K562 (cell line): ENCODE results near the gene MTO1. TPM values are rescaled to one million over a fixed set of nuclear protein-coding genes. Genes with fewer than 3 reads are reported as not detected.

Experiments
- CBX1 ChIP-seq: sonication (generic); IDR thresholded peaks from 2 replicates; pipeline ENCODE4 v1.6.1; 2016; ENCODE audit warnings: antibody characterized with exemption, low read depth, mild to moderate bottlenecking
- FOXP4 ChIP-seq: sonication (generic); formaldehyde crosslinking; IDR thresholded peaks from 2 replicates; pipeline ENCODE4 v1.8.0; 2022; ENCODE audit warnings: mild to moderate bottlenecking, missing genetic modification reagents, borderline replicate concordance
- GTF2F1 ChIP-seq: IDR thresholded peaks from 2 replicates; pipeline ENCODE4 v1.6.1; 2011; ENCODE audit warnings: low read depth, low read length, improper control_type of control experiment
- NCOA2 ChIP-seq, 2 experiments: fragments of 450-650 bp; IDR thresholded peaks; 2 replicates each; pipeline ENCODE4 v1.6.1; 2018; ENCODE audit warnings: mild to moderate bottlenecking in 2 of 2, moderate library complexity in 1 of 2; ENCODE audit not compliant: partially characterized antibody in 2 of 2
- NFATC3 ChIP-seq: fragments of 450-650 bp; IDR thresholded peaks from 2 replicates; pipeline ENCODE4 v1.6.1; 2017; ENCODE audit warnings: mild to moderate bottlenecking
- RAD21 ChIP-seq, 2 experiments: fragments of 250-450 bp in 1 of 2; fragments of 450-650 bp in 1 of 2; sonication (Bioruptor Pico) in 1 of 2; formaldehyde crosslinking in 1 of 2; IDR thresholded peaks in 1 of 2; conservative IDR thresholded peaks in 1 of 2; 2 replicates each; pipeline versions ENCODE4 v1.4.0 to v1.8.0; 2020 to 2022; ENCODE audit warnings: mild to moderate bottlenecking in 2 of 2, moderate library complexity in 1 of 2
- SIX5 ChIP-seq, 2 experiments: IDR thresholded peaks; 2 replicates each; pipeline ENCODE4 v1.6.1; 2011; ENCODE audit warnings: low read length in 2 of 2, borderline replicate concordance in 1 of 2, low read depth in 1 of 2, mild to moderate bottlenecking in 1 of 2, moderate library complexity in 1 of 2; ENCODE audit not compliant: insufficient read depth in 1 of 2
- TAL1 ChIP-seq: fragments of 450-650 bp; IDR thresholded peaks from 2 replicates; pipeline ENCODE4 v1.6.1; 2016; ENCODE audit warnings: mild to moderate bottlenecking
- TRIM24 ChIP-seq, 2 experiments: fragments of 450-650 bp; IDR thresholded peaks; 2 replicates each; pipeline ENCODE4 v1.6.1; 2016
- ZBTB43 ChIP-seq: sonication (generic); formaldehyde crosslinking; IDR thresholded peaks from 2 replicates; pipeline ENCODE4 v1.8.0; 2023; ENCODE audit warnings: mild to moderate bottlenecking, missing genetic modification reagents
- ZFPM2 ChIP-seq: fragments of 250-450 bp; sonication (Bioruptor Pico); IDR thresholded peaks from 2 replicates; pipeline ENCODE4 v1.5.1; 2022; ENCODE audit warnings: mild to moderate bottlenecking
- ZNF23 ChIP-seq: fragments of 250-450 bp; sonication (Bioruptor Pico); IDR thresholded peaks from 2 replicates; pipeline ENCODE4 v1.4.0; 2020; ENCODE audit warnings: mild to moderate bottlenecking
- ZNF232 ChIP-seq: sonication (generic); formaldehyde crosslinking; IDR thresholded peaks from 2 replicates; pipeline ENCODE4 v1.8.0; 2022; ENCODE audit warnings: mild to moderate bottlenecking, missing genetic modification reagents
- ZNF24 ChIP-seq: fragments of 450-650 bp; IDR thresholded peaks from 2 replicates; pipeline ENCODE4 v1.6.1; 2016
- polyA plus RNA-seq, 8 experiments: library from polyadenylated mRNA; depleted of rRNA in 4 of 8; stranded (reverse) in 5 of 8; unstranded in 3 of 8; fragments of >200 nt; fragmentation: Nextera tagmentation in 2 of 8; fragmentation: Illumina TruSeq in 1 of 8; extraction: Ambion mirVana in 2 of 8; extraction: Trizol in 1 of 8; gene quantifications; 2 replicates each; pipeline versions ENCODE4 v1.2.1 to v1.2.3, GENCODE V29; 2011 to 2014; ENCODE audit warnings: inconsistent platforms in 1 of 8, missing spikeins in 1 of 8
- total RNA-seq, 7 experiments: library from RNA; depleted of rRNA in 6 of 7; stranded (reverse); fragments of >200 nt in 6 of 7; fragmentation: Illumina TruSeq in 2 of 7; extraction: Trizol in 2 of 7; gene quantifications; 2 replicates each; pipeline versions ENCODE4 v1.2.1 to v1.2.3, GENCODE V29; 2011 to 2021; ENCODE audit warnings: low replicate concordance in 1 of 7
- TF ChIP-seq, protein P1 (sequence below), 2 experiments: fragments of 450-650 bp in 1 of 2; sonication (generic) in 1 of 2; formaldehyde crosslinking in 1 of 2; IDR thresholded peaks in 1 of 2; conservative IDR thresholded peaks in 1 of 2; 2 replicates each; pipeline versions ENCODE4 v1.6.1 to v1.8.1; 2016 to 2023; ENCODE audit warnings: mild to moderate bottlenecking in 2 of 2, moderate library complexity in 2 of 2, inconsistent platforms in 1 of 2, missing genetic modification reagents in 1 of 2
- TF ChIP-seq, protein P2 (sequence below): fragments of 450-650 bp; formaldehyde crosslinking; IDR thresholded peaks from 2 replicates; pipeline ENCODE4 v1.4.0; 2020; ENCODE audit warnings: mild to moderate bottlenecking, moderate library complexity
- TF ChIP-seq, protein P3 (sequence below): fragments of 450-650 bp; formaldehyde crosslinking; IDR thresholded peaks from 2 replicates; pipeline ENCODE4 v1.4.0; 2020; ENCODE audit warnings: mild to moderate bottlenecking, moderate library complexity
- TF ChIP-seq, protein P4 (sequence below): fragments of 450-650 bp; formaldehyde crosslinking; IDR thresholded peaks from 2 replicates; pipeline ENCODE4 v1.4.0; 2022; ENCODE audit warnings: mild to moderate bottlenecking, moderate library complexity

The MTO1 gene
- total and polyA plus RNA-seq, 9 of the 15 experiments (the other 6 are each of a cell fraction or from before 2014, with no cell fraction given): 33.4 to 62.3 (median 50.6) TPM

DNA sequence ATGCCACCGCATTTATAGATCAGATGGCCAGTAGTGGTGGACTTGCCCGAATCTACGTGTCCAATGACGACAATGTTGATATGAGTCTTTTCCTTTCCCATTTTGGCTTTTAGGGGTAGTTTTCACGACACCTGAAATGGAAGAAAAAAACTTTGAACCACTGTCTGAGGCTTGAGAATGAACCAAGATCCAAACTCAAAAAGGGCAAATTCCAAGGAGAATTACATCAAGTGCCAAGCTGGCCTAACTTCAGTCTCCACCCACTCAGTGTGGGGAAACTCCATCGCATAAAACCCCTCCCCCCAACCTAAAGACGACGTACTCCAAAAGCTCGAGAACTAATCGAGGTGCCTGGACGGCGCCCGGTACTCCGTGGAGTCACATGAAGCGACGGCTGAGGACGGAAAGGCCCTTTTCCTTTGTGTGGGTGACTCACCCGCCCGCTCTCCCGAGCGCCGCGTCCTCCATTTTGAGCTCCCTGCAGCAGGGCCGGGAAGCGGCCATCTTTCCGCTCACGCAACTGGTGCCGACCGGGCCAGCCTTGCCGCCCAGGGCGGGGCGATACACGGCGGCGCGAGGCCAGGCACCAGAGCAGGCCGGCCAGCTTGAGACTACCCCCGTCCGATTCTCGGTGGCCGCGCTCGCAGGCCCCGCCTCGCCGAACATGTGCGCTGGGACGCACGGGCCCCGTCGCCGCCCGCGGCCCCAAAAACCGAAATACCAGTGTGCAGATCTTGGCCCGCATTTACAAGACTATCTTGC is 58.6 kb downstream of the MTO1 start (continued):
- TF ChIP-seq FOXP4 (CRISPR knock-in tag) (peak; percentile 29), ZNF24 (no peak), NFATC3 (no peak), TAL1 (no peak), TRIM24 (IDR thresholded peaks at IDR 0.05) (0 out of 4 replicates have a peak, but pooled peaks of 1 of the 2 experiments have one; percentile 6), ZNF23 (CRISPR knock-in tag) (no peak), RAD21 (CRISPR knock-in tag; conservative IDR thresholded peaks at IDR 0.05 in 1 of 2, IDR thresholded peaks at IDR 0.05 in 1 of 2) (no peak), CBX1 (peak; percentile 40; the same call in 1 of the 2 replicates), ZFPM2 (CRISPR knock-in tag) (no peak), ZBTB43 (CRISPR knock-in tag) (peak; percentile 56; the same call in 1 of the 2 replicates), GTF2F1 (no peak), ZNF232 (CRISPR knock-in tag) (peak; percentile 17), SIX5 (IDR thresholded peaks at IDR 0.05; ENCODE audit: borderline replicate concordance in 1 of 2, insufficient read depth in 1 of 2, low read depth in 1 of 2, low read length in 2 of 2) (0 out of 4 replicates have a peak, but pooled peaks of 1 of the 2 experiments have one; percentile 5), NCOA2 (IDR thresholded peaks at IDR 0.05; ENCODE audit: partially characterized antibody in 2 of 2) (no peak)
- TF ChIP-seq, protein P1, sequence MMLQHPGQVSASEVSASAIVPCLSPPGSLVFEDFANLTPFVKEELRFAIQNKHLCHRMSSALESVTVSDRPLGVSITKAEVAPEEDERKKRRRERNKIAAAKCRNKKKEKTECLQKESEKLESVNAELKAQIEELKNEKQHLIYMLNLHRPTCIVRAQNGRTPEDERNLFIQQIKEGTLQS (IDR thresholded peaks at IDR 0.05): peak; percentile 82
- TF ChIP-seq, protein P1 (CRISPR knock-in tag; conservative IDR thresholded peaks at IDR 0.05): peak; percentile 99
- TF ChIP-seq, protein P2, sequence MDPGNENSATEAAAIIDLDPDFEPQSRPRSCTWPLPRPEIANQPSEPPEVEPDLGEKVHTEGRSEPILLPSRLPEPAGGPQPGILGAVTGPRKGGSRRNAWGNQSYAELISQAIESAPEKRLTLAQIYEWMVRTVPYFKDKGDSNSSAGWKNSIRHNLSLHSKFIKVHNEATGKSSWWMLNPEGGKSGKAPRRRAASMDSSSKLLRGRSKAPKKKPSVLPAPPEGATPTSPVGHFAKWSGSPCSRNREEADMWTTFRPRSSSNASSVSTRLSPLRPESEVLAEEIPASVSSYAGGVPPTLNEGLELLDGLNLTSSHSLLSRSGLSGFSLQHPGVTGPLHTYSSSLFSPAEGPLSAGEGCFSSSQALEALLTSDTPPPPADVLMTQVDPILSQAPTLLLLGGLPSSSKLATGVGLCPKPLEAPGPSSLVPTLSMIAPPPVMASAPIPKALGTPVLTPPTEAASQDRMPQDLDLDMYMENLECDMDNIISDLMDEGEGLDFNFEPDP (CRISPR knock-in tag): 0 out of 2 replicates have a peak, but pooled peaks have one; percentile 14
- TF ChIP-seq, protein P3, sequence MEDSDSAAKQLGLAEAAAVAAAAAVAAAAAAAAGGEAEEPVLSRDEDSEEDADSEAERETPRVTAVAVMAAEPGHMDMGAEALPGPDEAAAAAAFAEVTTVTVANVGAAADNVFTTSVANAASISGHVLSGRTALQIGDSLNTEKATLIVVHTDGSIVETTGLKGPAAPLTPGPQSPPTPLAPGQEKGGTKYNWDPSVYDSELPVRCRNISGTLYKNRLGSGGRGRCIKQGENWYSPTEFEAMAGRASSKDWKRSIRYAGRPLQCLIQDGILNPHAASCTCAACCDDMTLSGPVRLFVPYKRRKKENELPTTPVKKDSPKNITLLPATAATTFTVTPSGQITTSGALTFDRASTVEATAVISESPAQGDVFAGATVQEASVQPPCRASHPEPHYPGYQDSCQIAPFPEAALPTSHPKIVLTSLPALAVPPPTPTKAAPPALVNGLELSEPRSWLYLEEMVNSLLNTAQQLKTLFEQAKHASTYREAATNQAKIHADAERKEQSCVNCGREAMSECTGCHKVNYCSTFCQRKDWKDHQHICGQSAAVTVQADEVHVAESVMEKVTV (CRISPR knock-in tag): no peak
- TF ChIP-seq, protein P4, sequence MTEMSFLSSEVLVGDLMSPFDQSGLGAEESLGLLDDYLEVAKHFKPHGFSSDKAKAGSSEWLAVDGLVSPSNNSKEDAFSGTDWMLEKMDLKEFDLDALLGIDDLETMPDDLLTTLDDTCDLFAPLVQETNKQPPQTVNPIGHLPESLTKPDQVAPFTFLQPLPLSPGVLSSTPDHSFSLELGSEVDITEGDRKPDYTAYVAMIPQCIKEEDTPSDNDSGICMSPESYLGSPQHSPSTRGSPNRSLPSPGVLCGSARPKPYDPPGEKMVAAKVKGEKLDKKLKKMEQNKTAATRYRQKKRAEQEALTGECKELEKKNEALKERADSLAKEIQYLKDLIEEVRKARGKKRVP: peak; percentile 58; the same call in 1 of the 2 replicates
